Measurements from ENCODE around the gene ANKDD1A. TPM values are rescaled to one million over a fixed set of nuclear protein-coding genes. Genes with fewer than 3 reads are reported as not detected.
A peak's percentile ranks its signal among the peaks of the same experiment; 100 is the strongest.

Gene ANKDD1A
- total RNA-seq = 1 to 10 TPM in 3 of 4 donors, under 1 TPM in 1; 0.82 to 7.1 (median 3.2) TPM

- DNase-seq = peak; percentile 73
- intact Hi-C loops (cut with DNase I; ENCODE audit: low total_unique reads) (no loop called here), in situ Hi-C loops (cut with MboI; ENCODE audit: low pct_ligation_motif_present in 1 of 4, low pct_unique_long_range_greater_than_20kb in 1 of 4, low sequenced_read_pairs in 3 of 4) (loop anchor here in 1 of 4 donors (25.0 kb wide), 1 partner anchor 174 kb away; no protein-coding TSS in a partner anchor)
- Histone ChIP-seq H3K4me3 (peak within 1 kb of the TSS; percentile 31 to 62 (median 43)), H3K27me3 (peaks cover 14% of the 10 kb centered on the region), H3K36me3 (no peaks in the 10 kb centered on the region), H3K4me1 (peaks cover 0 to 13% (median 9%) of the 10 kb centered on the region in 4 donors), H3K9me3 (no peaks in the 10 kb centered on the region), H3K27ac (peak within 1 kb of the TSS; percentile 31 to 52 (median 42))
- 12 to 43% methylated on average over 7 to 30 of the region's 72 CpGs for WGBS, 2 donors (ENCODE audit: low coverage in 1 of 2)
- TF ChIP-seq EP300 (IDR thresholded peaks at IDR 0.05; ENCODE audit: low read depth) (no peak), POLR2A (IDR thresholded peaks at IDR 0.05) (no peak), CTCF (IDR thresholded peaks at IDR 0.05) (no peak), POLR2AphosphoS5 (IDR thresholded peaks at IDR 0.05) (no peak)
Observed at GRCh38 chr15:64911311-64912186, at the start of gene ANKDD1A. Gene ANKDD1A (plus strand): TSS chr15:64911902. CDS start chr15:64911931, 29 bp downstream.

GRCh38 chr15:64861960-64862359 lies 49.7 kb upstream of the ANKDD1A start:
- in situ Hi-C loops (cut with MboI; ENCODE audit: low pct_ligation_motif_present in 1 of 4, low pct_unique_long_range_greater_than_20kb in 1 of 4, low sequenced_read_pairs in 3 of 4) = no loop called here
- no peaks in the 10 kb centered on the region for H3K27me3 ChIP-seq
- no peak for TF ChIP-seq POLR2A (IDR thresholded peaks at IDR 0.05)
- no peak for TF ChIP-seq POLR2AphosphoS5 (IDR thresholded peaks at IDR 0.05)
- peak overlapping the region in 2 of 4 donors; percentile 4 to 38 for H3K27ac ChIP-seq
- H3K4me1 ChIP-seq = peaks cover 12 to 40% (median 23%) of the 10 kb centered on the region in 4 donors
- H3K9me3 ChIP-seq = no peaks in the 10 kb centered on the region
- WGBS, 2 donors (ENCODE audit: low coverage in 1 of 2) = 94 to 100% methylated on average over 2 to 4 of the region's 4 CpGs
- DNase-seq = no peak
- intact Hi-C loops (cut with DNase I; ENCODE audit: low total_unique reads) = no loop called here
- H3K4me3 ChIP-seq = no peak overlapping the region
- H3K36me3 ChIP-seq = peaks cover 0 to 19% (median 0%) of the 10 kb centered on the region in 4 donors

GRCh38 chr15:64862408-64862807 lies 49.3 kb upstream of the ANKDD1A start:
- no peak overlapping the region for H3K4me3 ChIP-seq
- in situ Hi-C loops (cut with MboI; ENCODE audit: low pct_ligation_motif_present in 1 of 4, low pct_unique_long_range_greater_than_20kb in 1 of 4, low sequenced_read_pairs in 3 of 4) = no loop called here
- DNase-seq = no peak
- peak overlapping the region in 2 of 4 donors; percentile 4 to 38 for H3K27ac ChIP-seq
- peaks cover 0 to 19% (median 0%) of the 10 kb centered on the region in 4 donors for H3K36me3 ChIP-seq
- TF ChIP-seq POLR2AphosphoS5 (IDR thresholded peaks at IDR 0.05) (no peak), POLR2A (IDR thresholded peaks at IDR 0.05) (no peak)
- peaks cover 8 to 38% (median 21%) of the 10 kb centered on the region in 4 donors for H3K4me1 ChIP-seq
- whole genome bisulfite sequencing, 2 donors (ENCODE audit: low coverage in 1 of 2) = 91 to 96% methylated on average over 1 of the region's 1 CpG
- no peaks in the 10 kb centered on the region for H3K9me3 ChIP-seq
- intact Hi-C loops (cut with DNase I; ENCODE audit: low total_unique reads) = no loop called here
- H3K27me3 ChIP-seq = no peaks in the 10 kb centered on the region

- intact Hi-C loops (cut with DNase I; ENCODE audit: low total_unique reads) = no loop called here
- Histone ChIP-seq H3K27ac (peak overlapping the region in 3 of 4 donors; percentile 0 to 46 (median 37)), H3K27me3 (no peaks in the 10 kb centered on the region), H3K4me1 (peaks cover 0 to 25% (median 14%) of the 10 kb centered on the region in 4 donors), H3K36me3 (peaks cover 0 to 19% (median 0%) of the 10 kb centered on the region in 4 donors), H3K9me3 (no peaks in the 10 kb centered on the region), H3K4me3 (no peak overlapping the region)
- WGBS, 2 donors (ENCODE audit: low coverage in 1 of 2) = 55% methylated on average over 1 of the region's 1 CpG; no CpG with 5 or more reads in 1 of the 2 donors
- no peak for DNase-seq
- in situ Hi-C loops (cut with MboI; ENCODE audit: low pct_ligation_motif_present in 1 of 4, low pct_unique_long_range_greater_than_20kb in 1 of 4, low sequenced_read_pairs in 3 of 4) = no loop called here
- TF ChIP-seq EP300 (IDR thresholded peaks at IDR 0.05; ENCODE audit: low read depth) (no peak), POLR2A (IDR thresholded peaks at IDR 0.05) (no peak), POLR2AphosphoS5 (IDR thresholded peaks at IDR 0.05) (no peak), CTCF (IDR thresholded peaks at IDR 0.05) (no peak)
Observed at GRCh38 chr15:64864068-64864467, 47.6 kb upstream of the ANKDD1A start.

All from transverse colon (tissue), 4 donors.